HG03280 (cell line): ENCODE measurements around the gene DRAM1.

ENCODE experiments used
- ATAC-seq: cut with Tn5 transposase; IDR thresholded peaks from one replicate; pipeline ENCODE4 v1.9.1; 2021; ENCODE audit warnings: mild to moderate bottlenecking, moderate library complexity; ENCODE audit not compliant: unreplicated experiment

Gene DRAM1

GRCh38 chr12:101939856-101940265 is 62.5 kb downstream of the DRAM1 start:
- ATAC-seq: peak; percentile 33

GRCh38 chr12:101940400-101940950 is 63.1 kb downstream of the DRAM1 start:
- no peak for ATAC-seq

- peak; percentile 86 for ATAC-seq
Measured at GRCh38 chr12:101941306-101942249, 64.2 kb downstream of the DRAM1 start.

GRCh38 chr12:101942250-101942605 is 64.8 kb downstream of the DRAM1 start:
- ATAC-seq: no peak

GRCh38 chr12:101945369-101946232 is 68.2 kb downstream of the DRAM1 start:
- ATAC-seq: no peak

GRCh38 chr12:101946233-101946611 is 68.8 kb downstream of the DRAM1 start:
- no peak for ATAC-seq

GRCh38 chr12:101947316-101947715 is 69.9 kb downstream of the DRAM1 start:
- no peak for ATAC-seq

GRCh38 chr12:101948365-101948764 is 71.0 kb downstream of the DRAM1 start:
- ATAC-seq: no peak

- no peak for ATAC-seq
Measured at GRCh38 chr12:101951002-101951670, 73.8 kb downstream of the DRAM1 start.

- no peak for ATAC-seq
Measured at GRCh38 chr12:101954113-101954512, 76.7 kb downstream of the DRAM1 start.

- ATAC-seq: no peak
Measured at GRCh38 chr12:101954676-101955075, 77.3 kb downstream of the DRAM1 start.

GRCh38 chr12:101957252-101957959 is 80.0 kb downstream of the DRAM1 start:
- no peak for ATAC-seq

GRCh38 chr12:101959607-101960006 is 82.2 kb downstream of the DRAM1 start:
- no peak for ATAC-seq

GRCh38 chr12:101962486-101962885 is 85.1 kb downstream of the DRAM1 start:
- no peak for ATAC-seq

- ATAC-seq: no peak
Measured at GRCh38 chr12:101963697-101964096, 86.3 kb downstream of the DRAM1 start.

- ATAC-seq: no peak
Measured at GRCh38 chr12:101966496-101966895, 89.1 kb downstream of the DRAM1 start.

- ATAC-seq: no peak
Measured at GRCh38 chr12:101967506-101967905, 90.1 kb downstream of the DRAM1 start.

- no peak for ATAC-seq
Measured at GRCh38 chr12:101968770-101969169, 91.4 kb downstream of the DRAM1 start.
